GM18909 (cell line): ENCODE results near the gene MAMSTR.
"Not testable (repeated sequence)": the region's sequence is repeated elsewhere in the genome, so short reads cannot be mapped to it uniquely, and the experiment has no call there.

Source experiments
- ATAC-seq: cut with Tn5 transposase; IDR thresholded peaks from one replicate; pipeline ENCODE4 v1.9.1; 2021; ENCODE audit warnings: mild to moderate bottlenecking; ENCODE audit not compliant: unreplicated experiment, poor library complexity

The MAMSTR gene

DNA sequence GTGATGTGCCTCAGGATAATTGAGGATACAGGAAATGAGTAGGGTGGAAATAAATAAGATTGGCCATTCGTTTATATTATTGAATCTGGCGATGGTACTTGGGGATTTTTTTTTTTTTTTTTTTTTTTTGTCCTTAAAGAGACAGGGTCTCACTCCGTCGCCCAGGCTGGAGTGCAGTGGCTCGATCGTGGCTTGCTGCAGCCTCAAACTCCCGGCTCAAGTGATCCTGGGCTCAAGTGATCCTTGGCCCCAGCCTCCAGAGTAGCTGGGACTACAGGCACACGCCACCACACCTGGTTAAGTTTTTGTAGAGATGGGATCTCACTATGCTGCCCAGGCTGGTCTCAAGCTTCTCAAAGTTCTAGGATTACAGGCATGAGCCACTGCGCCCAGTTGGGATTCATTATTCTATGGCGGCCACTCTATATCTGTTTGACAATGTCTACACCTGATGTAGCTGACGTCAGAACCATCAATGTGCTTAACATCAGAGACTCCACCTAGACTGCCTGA lies 2.7 kb upstream of the MAMSTR start:
- ATAC-seq: no peak

DNA sequence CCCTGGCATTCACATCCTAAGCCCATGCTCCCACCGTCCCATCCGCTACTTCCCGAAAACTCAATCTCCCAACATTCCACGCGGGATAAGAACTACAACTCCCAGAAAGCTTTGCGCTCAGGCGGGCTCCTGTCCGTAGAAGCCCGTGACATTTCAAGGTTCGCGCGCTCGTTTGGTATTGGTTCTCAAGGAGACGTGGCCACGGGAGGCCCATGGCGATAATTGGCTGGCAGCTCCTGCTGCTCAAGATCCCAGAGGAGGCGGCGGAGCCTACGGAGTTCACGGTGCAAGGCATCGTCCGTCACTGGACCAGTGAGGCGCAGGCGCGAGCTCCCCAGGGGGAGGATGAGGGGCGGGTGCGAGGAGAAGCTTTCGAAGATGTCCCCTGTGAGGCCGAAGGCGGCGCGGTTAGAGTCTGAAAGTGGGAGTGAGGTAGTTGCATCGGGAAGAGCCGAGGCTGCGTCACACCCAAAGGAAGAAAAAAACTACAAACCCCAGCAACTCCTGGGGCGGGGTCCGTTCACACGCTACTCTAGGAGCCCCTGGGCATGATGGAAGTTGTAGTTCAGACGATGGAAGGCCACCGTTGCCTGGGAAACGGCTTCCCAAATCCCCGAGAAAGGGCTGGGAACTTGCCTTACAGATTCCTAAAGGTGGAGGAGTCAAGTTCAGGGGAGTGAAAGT lies 1.2 kb upstream of the MAMSTR start:
- ATAC-seq: peak; percentile 83

GRCh38 chr19:48720251-48720612 lies 707 bp upstream of the MAMSTR start:
- no peak for ATAC-seq

- no peak for ATAC-seq
Measured at GRCh38 chr19:48718711-48719231, 754 bp downstream of the MAMSTR start.

DNA sequence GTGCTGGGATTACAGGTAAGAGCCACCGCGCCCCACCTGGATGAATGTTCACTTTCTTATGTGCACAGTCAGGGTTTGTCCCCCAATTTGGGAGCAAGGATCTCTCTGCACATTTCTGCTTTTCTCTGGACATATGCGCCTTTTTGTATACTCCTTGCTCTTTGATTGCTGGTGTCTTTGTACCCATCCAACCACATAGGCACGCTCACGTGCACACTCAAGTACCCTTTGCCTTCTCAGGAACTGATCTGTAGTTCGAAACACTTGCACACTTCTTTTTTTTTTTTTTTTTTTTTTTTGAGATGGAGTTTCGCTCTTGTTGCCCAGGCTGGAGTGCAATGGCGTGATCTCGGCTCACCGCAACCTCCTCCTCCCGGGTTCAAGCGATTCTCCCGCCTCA lies 1.4 kb downstream of the MAMSTR start:
- ATAC-seq: not testable (repeated sequence)

- no peak for ATAC-seq
Measured at GRCh38 chr19:48716562-48717291, 2.8 kb downstream of the MAMSTR start.

- no peak for ATAC-seq
Measured at GRCh38 chr19:48715681-48716171, 3.8 kb downstream of the MAMSTR start.

- ATAC-seq: no peak
Measured at GRCh38 chr19:48714759-48715675, 4.5 kb downstream of the MAMSTR start.

- ATAC-seq: peak; percentile 94
Measured at GRCh38 chr19:48713864-48714755, 5.4 kb downstream of the MAMSTR start.

DNA sequence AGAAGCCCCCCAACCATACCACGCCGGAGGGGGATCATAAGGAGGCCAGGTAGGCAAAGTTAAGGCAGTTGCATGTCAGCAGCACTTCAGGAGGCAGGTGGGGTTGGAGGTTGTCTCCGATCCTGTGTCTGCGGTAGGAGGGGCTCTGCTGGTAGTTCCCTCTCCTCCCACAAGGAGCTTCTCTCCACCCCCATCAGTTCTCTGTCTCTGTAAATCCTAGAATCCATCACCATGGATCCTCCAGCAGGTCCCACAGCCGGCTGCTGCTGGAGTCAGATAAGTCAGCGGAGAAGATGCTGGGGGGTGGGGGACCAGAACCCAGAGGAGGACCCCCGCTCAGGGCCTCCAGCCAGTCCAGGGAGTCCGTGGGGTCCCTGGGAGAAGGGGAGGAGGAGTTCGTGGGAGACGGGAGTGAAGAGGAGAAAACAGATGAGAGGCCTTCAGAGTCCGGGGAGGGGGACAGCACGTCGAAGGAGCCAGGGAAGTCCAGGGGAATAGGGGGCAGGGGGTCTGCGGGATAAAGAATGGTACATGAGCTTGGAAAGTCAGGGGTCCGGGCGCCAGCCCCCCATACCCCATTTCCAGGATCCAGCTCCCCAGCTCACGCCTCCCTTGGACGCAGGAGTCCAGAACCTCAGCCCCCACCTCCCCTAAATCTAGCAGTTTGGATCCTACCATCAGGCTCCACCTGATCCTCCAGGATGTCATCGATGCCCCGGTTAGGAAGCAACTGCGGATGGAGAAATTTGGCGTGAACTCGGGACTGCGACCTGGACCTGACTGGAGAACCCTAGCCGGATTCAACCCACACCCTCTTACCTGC lies 6.3 kb downstream of the MAMSTR start:
- no peak for ATAC-seq

DNA sequence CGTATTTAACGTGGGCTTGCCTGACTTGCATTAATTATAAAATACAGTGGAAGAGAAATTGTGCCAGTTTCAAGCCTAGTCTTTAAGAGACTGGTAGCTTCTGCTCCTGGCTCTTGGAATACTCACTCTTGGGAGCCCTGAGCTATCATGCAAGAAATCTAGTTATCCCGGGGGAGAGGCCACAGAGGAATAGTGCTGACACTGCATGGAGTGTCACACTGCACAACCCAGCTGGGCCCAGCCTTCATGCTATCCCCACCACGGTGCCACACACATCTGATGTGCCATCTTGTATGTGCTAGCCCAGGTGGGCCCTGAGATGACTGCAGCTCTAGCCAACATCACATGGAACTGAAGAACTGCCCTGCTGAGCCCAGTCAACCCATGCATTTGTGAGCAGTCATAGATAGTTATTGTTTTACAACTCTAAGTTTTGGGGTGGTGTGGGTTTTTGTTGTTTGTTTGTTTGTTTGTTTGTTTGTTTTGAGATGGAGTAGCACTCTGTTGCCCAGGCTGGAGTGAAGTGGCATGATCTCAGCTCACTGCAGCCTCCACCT lies 8.3 kb downstream of the MAMSTR start:
- no peak for ATAC-seq

- no peak for ATAC-seq
Measured at GRCh38 chr19:48708471-48708870, 11.1 kb downstream of the MAMSTR start.

DNA sequence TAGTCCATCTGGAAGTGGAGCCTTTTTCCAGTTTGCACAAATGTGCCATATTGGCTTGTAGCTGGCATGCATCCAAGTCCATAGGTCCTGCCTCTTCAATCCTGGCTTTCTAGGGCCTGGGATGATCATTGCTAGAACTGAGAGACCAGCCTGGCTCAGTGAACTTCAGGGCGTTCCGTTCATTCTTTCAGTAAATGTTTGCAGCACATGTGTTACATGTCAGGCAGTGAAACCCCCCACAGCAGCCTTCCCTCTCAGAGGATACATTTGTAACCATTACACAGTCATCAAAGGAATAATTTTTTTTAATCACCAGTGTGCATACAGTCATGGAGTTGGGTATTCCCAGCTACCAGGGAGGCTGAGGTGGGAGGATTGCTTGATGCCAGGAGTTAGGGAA lies 14.1 kb downstream of the MAMSTR start:
- no peak for ATAC-seq

- no peak for ATAC-seq
Measured at GRCh38 chr19:48703316-48703715, 16.2 kb downstream of the MAMSTR start.

DNA sequence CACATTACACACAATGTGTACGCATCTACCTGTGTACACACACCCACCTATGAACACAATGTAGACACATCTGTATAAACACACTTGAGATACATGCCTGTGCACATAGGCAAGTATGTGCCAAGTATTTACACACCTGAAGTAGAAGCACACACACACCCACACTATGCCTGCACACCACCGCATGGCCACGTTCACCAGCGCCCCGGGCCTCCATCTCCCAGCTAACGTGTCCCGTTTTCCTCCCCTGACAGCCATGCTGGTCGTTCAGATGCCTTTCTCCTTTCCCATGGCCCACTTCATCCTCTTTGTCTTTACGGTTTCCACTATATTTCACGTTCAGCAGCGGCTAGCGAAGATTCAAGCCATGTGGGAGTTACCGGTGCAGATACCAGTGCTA lies 16.8 kb downstream of the MAMSTR start:
- ATAC-seq: no peak

DNA sequence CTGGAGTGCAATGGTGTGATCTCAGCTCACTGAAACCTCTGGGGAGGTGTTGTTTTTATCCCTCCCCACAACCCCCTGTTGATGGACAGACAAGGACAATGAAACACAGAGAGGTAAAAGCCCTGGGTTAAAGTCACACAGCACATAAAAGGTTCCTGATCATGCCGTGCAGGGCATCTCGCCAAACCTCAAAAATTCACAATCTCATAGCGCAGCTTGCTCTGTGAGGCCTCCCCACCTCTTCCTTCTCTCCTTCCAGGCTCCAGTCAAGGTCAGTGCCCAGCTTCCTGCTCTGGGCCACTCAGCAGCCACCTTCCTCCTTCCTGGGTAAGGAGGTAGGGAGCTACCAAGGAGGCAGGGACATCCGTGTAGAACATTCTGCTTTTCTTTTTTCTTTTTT lies 21.5 kb downstream of the MAMSTR start:
- no peak for ATAC-seq

GRCh38 chr19:48696353-48697010 lies 23.0 kb downstream of the MAMSTR start:
- no peak for ATAC-seq
